AG04449 (cell line): ENCODE results near the gene LYST.
"Not testable (repeated sequence)": the region's sequence is repeated elsewhere in the genome, so short reads cannot be mapped to it uniquely, and the experiment has no call there.

ENCODE experiments used
- CTCF ChIA-PET: fragments of 350-600 bp; formaldehyde crosslinking; extraction: SDS; loops from one replicate; lab custom pipeline; 2021; ENCODE audit warnings: antibody characterized with exemption; lab: Yijun Ruan, JAX
- POLR2A ChIA-PET: fragments of 400-600, 350-600 bp; formaldehyde crosslinking; extraction: SDS; loops from one replicate; lab custom pipeline; 2020; ENCODE audit warnings: antibody characterized with exemption, inconsistent platforms; lab: Yijun Ruan, JAX
- DNase-seq: peaks from one replicate; pipeline ENCODE4 v3.0.0-alpha.2; 2010; ENCODE audit warnings: low read depth, low spot score
- H3K4me3 ChIP-seq: 2 replicates; pipeline ENCODE4 v1.5.1; 2011; ENCODE audit warnings: low read depth, mild to moderate bottlenecking, control low read depth, low read length
- TF ChIP-seq, protein P1 (sequence below): IDR thresholded peaks from one replicate; pipeline ENCODE4 v1.5.1; 2011; ENCODE audit warnings: mild to moderate bottlenecking, moderate library complexity, low read length, control low read depth, inconsistent platforms; ENCODE audit not compliant: insufficient read depth; ENCODE audit errors: missing control alignments

The LYST gene

DNA sequence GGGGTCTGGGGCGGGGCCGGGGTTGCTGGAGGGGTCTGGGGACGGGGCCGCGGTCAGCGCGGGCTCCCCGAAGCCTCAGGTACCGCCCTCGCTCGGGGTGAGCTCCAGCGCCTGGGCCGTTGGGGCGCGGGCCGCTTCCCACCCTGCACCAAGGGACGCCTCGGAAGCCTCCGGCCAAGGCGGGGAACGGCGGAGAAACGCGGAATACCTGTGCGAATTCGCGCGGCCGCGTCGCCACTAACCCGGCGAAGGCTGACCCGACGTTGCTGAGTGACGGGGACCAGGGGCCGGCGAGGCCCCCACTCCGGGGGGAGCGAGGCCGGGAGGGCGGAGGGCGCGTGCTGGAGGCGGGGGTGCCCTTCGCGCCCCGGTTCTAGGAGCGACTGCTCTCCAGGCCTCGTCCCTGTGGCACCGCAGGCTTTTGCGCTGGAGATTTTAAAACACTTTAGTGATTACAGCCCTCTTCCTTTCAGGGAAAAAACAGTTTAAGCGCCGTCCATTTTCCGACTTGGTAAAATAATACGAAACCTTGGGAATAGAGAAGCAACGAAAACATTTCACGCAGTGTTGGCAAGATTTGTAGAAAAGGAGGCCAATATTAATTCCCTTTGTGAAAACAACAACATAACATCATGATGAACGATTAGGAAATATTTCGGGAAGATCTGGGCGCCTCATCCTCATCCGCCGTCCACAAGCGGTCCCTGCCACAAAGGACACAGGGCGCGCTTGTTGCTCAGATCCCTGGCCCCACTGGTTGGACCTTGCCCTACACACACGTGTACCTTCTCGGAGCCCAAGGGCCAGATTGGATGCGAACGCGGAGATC, 216.2 kb downstream of the LYST start:
- no peak for DNase-seq
- ChIA-PET POLR2A (interaction anchor here (0.6 kb wide), 1 partner anchor 142 kb away, joined by 3 read pairs; no protein-coding TSS in a partner anchor), CTCF (no interaction called here)
- TF ChIP-seq, protein P1, sequence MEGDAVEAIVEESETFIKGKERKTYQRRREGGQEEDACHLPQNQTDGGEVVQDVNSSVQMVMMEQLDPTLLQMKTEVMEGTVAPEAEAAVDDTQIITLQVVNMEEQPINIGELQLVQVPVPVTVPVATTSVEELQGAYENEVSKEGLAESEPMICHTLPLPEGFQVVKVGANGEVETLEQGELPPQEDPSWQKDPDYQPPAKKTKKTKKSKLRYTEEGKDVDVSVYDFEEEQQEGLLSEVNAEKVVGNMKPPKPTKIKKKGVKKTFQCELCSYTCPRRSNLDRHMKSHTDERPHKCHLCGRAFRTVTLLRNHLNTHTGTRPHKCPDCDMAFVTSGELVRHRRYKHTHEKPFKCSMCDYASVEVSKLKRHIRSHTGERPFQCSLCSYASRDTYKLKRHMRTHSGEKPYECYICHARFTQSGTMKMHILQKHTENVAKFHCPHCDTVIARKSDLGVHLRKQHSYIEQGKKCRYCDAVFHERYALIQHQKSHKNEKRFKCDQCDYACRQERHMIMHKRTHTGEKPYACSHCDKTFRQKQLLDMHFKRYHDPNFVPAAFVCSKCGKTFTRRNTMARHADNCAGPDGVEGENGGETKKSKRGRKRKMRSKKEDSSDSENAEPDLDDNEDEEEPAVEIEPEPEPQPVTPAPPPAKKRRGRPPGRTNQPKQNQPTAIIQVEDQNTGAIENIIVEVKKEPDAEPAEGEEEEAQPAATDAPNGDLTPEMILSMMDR, result no peak
- peak overlapping the region; percentile 44 for H3K4me3 ChIP-seq

GRCh38 chr1:235649368-235650163, 217.1 kb downstream of the LYST start, which contains the start of gene GNG4:
Gene GNG4, minus strand, starts transcription at chr1:235649784. Its CDS starts 65,946 bp downstream, at chr1:235583838.
- CTCF ChIA-PET, result interaction anchor here (0.9 kb wide), 1 partner anchor 16 kb away, joined by 3 read pairs; no protein-coding TSS in a partner anchor
- TF ChIP-seq, protein P1, result no peak
- DNase-seq, result no peak
- POLR2A ChIA-PET, result no interaction called here
- peak within 1 kb of the TSS; percentile 52 for H3K4me3 ChIP-seq

DNA sequence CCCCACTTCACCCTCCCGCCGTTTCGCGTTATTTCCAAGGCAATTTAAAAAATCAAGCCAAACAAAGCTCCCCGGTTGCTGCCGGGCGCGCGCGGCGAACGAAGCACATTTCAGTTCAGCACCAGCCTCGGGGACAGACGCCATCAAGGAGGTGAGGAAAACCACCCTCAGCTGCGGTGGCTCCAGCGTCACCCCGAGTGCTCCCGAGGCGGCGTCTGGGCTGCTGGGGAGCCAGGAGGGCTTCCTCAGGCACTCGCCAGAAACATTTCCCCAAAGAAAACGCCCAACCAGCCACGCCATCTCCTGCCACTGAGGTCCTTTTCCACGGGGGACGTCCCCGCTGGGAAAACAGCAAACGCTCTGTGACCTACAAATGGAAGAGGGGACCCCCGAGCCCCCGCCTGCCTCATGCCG, 217.7 kb downstream of the LYST start:
- ChIA-PET POLR2A (no interaction called here), CTCF (interaction anchor here (0.9 kb wide), 1 partner anchor 15 kb away, joined by 3 read pairs; no protein-coding TSS in a partner anchor)
- no peak for DNase-seq
- TF ChIP-seq, protein P1, result no peak
- peak overlapping the region; percentile 52 for H3K4me3 ChIP-seq

GRCh38 chr1:235648407-235648907, 218.2 kb downstream of the LYST start:
- ChIA-PET POLR2A (no interaction called here), CTCF (interaction anchor here (0.9 to 2.4 kb wide), 2 partner anchors 14 kb away, joined by 3 to 6 read pairs; no protein-coding TSS in a partner anchor)
- TF ChIP-seq, protein P1, result no peak
- DNase-seq, result no peak
- H3K4me3 ChIP-seq, result peak overlapping the region; percentile 52

GRCh38 chr1:235647537-235647936, 219.2 kb downstream of the LYST start:
- H3K4me3 ChIP-seq, POLR2A ChIA-PET, DNase-seq: not testable (repeated sequence)
- CTCF ChIA-PET, result interaction anchor here (1.5 to 2.4 kb wide), 3 partner anchors 13 to 47 kb away, joined by 3 to 6 read pairs (median 5); no protein-coding TSS in a partner anchor

- no peak overlapping the region for H3K4me3 ChIP-seq
- no peak for DNase-seq
- TF ChIP-seq, protein P1, result no peak
- POLR2A ChIA-PET, result no interaction called here
- CTCF ChIA-PET, result interaction anchor here (0.6 to 2.4 kb wide), 5 partner anchors 12 to 141 kb away, joined by 3 to 6 read pairs (median 3); no protein-coding TSS in a partner anchor
Observed at GRCh38 chr1:235646463-235646862, 220.2 kb downstream of the LYST start.
